GM12878 (cell line): ENCODE results near the gene PNPLA3. TPM values are rescaled to one million over a fixed set of nuclear protein-coding genes. Genes with fewer than 3 reads are reported as not detected.
A peak's percentile ranks its signal among the peaks of the same experiment; 100 is the strongest.

Experiments used
- CHD2 ChIP-seq: IDR thresholded peaks from 2 replicates; pipeline ENCODE4 v1.6.1; 2011; ENCODE audit warnings: low read depth, low read length, improper control_type of control experiment, borderline replicate concordance
- EED ChIP-seq: sonication (generic); IDR thresholded peaks from 2 replicates; pipeline ENCODE4 v1.6.1; 2016; ENCODE audit warnings: antibody characterized with exemption, low read depth
- FOXM1 ChIP-seq: IDR thresholded peaks from 2 replicates; pipeline ENCODE4 v1.6.1; 2012; ENCODE audit warnings: low read depth, mild to moderate bottlenecking, inconsistent platforms, low read length, moderate library complexity
- HCFC1 ChIP-seq: fragments of 150-350 bp; IDR thresholded peaks from 2 replicates; pipeline ENCODE4 v1.6.1; 2014; ENCODE audit warnings: low read length
- IRF4 ChIP-seq: IDR thresholded peaks from 2 replicates; pipeline ENCODE4 v1.6.1; 2011; ENCODE audit warnings: low read depth, low read length
- NFXL1 ChIP-seq: fragments of 450-650 bp; IDR thresholded peaks from 2 replicates; pipeline ENCODE4 v1.6.1; 2017; ENCODE audit warnings: antibody characterized with exemption, mild to moderate bottlenecking, borderline replicate concordance
- NFYA ChIP-seq: IDR thresholded peaks from 2 replicates; pipeline ENCODE4 v1.6.1; 2011; ENCODE audit warnings: low read depth, mild to moderate bottlenecking, low read length, improper control_type of control experiment, borderline replicate concordance
- NR2F1 ChIP-seq: fragments of 450-650 bp; conservative IDR thresholded peaks from 2 replicates; pipeline ENCODE4 v1.6.1; 2017; ENCODE audit warnings: mild to moderate bottlenecking
- NRF1 ChIP-seq: conservative IDR thresholded peaks from 2 replicates; pipeline ENCODE4 v1.6.1; 2011; ENCODE audit warnings: mild to moderate bottlenecking, low read depth, low read length, improper control_type of control experiment
- RUNX3 ChIP-seq: IDR thresholded peaks from 2 replicates; pipeline ENCODE4 v1.6.1; 2012; ENCODE audit warnings: low read length, inconsistent platforms
- SPI1 ChIP-seq: IDR thresholded peaks from 2 replicates; pipeline ENCODE4 v1.6.1; 2011; ENCODE audit warnings: low read depth, mild to moderate bottlenecking, low read length, moderate library complexity, borderline replicate concordance; ENCODE audit not compliant: insufficient read depth
- SRF ChIP-seq, 2 experiments: IDR thresholded peaks; 2 replicates each; pipeline ENCODE4 v1.6.1; 2011; ENCODE audit warnings: low read depth in 2 of 2, low read length in 2 of 2, mild to moderate bottlenecking in 1 of 2, moderate library complexity in 1 of 2
- TCF3 ChIP-seq: IDR thresholded peaks from 2 replicates; pipeline ENCODE4 v1.6.1; 2012; ENCODE audit warnings: low read depth, mild to moderate bottlenecking, low read length, borderline replicate concordance; ENCODE audit not compliant: insufficient read depth
- YBX1 ChIP-seq: fragments of 450-650 bp; IDR thresholded peaks from 2 replicates; pipeline ENCODE4 v1.6.1; 2016; ENCODE audit warnings: antibody characterized with exemption
- ZNF217 ChIP-seq: fragments of 450-650 bp; IDR thresholded peaks from 2 replicates; pipeline ENCODE4 v1.6.1; 2017; ENCODE audit warnings: antibody characterized with exemption, mild to moderate bottlenecking
- ZNF384 ChIP-seq: IDR thresholded peaks from 2 replicates; pipeline ENCODE4 v1.6.1; 2012; ENCODE audit warnings: low read depth, mild to moderate bottlenecking, low read length, improper control_type of control experiment, borderline replicate concordance
- ZSCAN29 ChIP-seq: fragments of 450-650 bp; IDR thresholded peaks from 2 replicates; pipeline ENCODE4 v1.6.1; 2017; ENCODE audit warnings: mild to moderate bottlenecking, moderate library complexity
- polyA plus RNA-seq, 11 experiments: library from polyadenylated mRNA; depleted of rRNA in 4 of 11; unstranded in 6 of 11; stranded (reverse) in 5 of 11; fragments of >200 nt; fragmentation: Nextera tagmentation in 4 of 11; fragmentation: Illumina TruSeq in 1 of 11; extraction: Ambion mirVana in 4 of 11; extraction: Trizol in 1 of 11; gene quantifications; 1 replicate in 1 of 11; 2 replicates in 10 of 11; pipeline versions ENCODE4 v1.2.1 to v1.2.3, GENCODE V29; 2011 to 2016; ENCODE audit warnings: inconsistent platforms in 2 of 11, missing spikeins in 2 of 11, low read depth in 1 of 11
- total RNA-seq, 4 experiments: library from RNA; depleted of rRNA in 3 of 4; stranded (reverse); fragments of >200 nt in 3 of 4; fragmentation: Illumina TruSeq in 1 of 4; extraction: Trizol in 1 of 4; gene quantifications; 2 replicates each; pipeline versions ENCODE4 v1.2.1 to v1.2.3, GENCODE V29; 2013 to 2021
- TF ChIP-seq, protein P1 (sequence below): fragments of 450-650 bp; formaldehyde crosslinking; IDR thresholded peaks from 2 replicates; pipeline ENCODE4 v1.5.0; 2022; ENCODE audit warnings: mild to moderate bottlenecking, missing genetic modification characterization
- TF ChIP-seq, protein P2 (sequence below): fragments of 450-650 bp; IDR thresholded peaks from 2 replicates; pipeline ENCODE4 v1.6.1; 2017; ENCODE audit warnings: mild to moderate bottlenecking, moderate library complexity
- TF ChIP-seq, protein P3 (sequence below): fragments of 450-650 bp; IDR thresholded peaks from 2 replicates; pipeline ENCODE4 v1.6.1; 2016; ENCODE audit warnings: mild to moderate bottlenecking

Gene PNPLA3
- total and polyA plus RNA-seq, 10 of the 15 experiments (the other 5 are each of a cell fraction or from before 2014, with no cell fraction given), result 0.05 to 0.08 TPM; not detected in 8

DNA sequence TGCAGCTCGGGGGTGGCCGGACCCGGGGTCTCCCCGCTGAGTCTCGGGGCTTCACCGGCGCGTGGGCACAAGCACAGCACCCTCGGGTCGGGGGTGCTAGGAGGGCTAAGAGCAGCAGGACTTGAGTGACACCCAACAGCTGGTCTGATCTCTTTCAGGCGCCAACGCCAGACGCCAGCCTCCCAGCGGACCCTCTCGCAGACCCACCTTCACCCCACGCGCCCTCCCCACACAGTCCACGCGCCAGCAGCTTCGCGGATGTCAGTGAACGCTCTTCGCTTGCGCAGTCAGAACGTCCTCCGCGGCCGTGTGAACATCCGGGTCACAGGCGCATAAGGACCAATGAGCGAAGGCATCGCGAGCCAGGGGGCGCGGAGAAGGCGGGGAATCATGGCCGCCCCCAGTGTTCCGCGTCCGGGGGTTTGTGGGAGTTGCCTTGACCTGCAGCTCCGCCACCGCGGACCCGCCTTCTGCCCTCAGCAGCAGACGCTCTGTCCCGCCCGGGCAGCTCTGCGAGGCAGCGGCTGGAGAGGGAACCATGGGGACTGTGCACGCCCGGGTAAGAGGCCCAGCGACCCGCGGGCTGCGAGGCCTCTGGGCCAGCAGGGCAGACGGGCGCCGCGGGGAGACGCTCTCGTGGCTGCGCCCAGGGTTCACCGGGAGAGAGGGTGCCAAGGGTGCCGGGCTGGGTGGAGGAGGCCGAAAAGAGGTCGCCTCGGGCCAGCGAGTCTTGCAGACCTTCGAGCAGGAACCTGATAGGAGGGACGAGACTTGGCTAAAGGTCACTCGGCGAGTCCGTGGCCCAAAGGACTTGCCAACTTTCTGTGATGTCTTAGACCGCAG lies 31.7 kb downstream of the PNPLA3 start, which contains the start of gene SAMM50 (continued):
- TF ChIP-seq IRF4, result no peak
- TF ChIP-seq, protein P1, sequence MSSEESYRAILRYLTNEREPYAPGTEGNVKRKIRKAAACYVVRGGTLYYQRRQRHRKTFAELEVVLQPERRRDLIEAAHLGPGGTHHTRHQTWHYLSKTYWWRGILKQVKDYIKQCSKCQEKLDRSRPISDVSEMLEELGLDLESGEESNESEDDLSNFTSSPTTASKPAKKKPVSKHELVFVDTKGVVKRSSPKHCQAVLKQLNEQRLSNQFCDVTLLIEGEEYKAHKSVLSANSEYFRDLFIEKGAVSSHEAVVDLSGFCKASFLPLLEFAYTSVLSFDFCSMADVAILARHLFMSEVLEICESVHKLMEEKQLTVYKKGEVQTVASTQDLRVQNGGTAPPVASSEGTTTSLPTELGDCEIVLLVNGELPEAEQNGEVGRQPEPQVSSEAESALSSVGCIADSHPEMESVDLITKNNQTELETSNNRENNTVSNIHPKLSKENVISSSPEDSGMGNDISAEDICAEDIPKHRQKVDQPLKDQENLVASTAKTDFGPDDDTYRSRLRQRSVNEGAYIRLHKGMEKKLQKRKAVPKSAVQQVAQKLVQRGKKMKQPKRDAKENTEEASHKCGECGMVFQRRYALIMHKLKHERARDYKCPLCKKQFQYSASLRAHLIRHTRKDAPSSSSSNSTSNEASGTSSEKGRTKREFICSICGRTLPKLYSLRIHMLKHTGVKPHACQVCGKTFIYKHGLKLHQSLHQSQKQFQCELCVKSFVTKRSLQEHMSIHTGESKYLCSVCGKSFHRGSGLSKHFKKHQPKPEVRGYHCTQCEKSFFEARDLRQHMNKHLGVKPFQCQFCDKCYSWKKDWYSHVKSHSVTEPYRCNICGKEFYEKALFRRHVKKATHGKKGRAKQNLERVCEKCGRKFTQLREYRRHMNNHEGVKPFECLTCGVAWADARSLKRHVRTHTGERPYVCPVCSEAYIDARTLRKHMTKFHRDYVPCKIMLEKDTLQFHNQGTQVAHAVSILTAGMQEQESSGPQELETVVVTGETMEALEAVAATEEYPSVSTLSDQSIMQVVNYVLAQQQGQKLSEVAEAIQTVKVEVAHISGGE (CRISPR knock-in tag), result 0 out of 2 replicates have a peak, but pooled peaks have one; percentile 9
- TF ChIP-seq NFXL1, result no peak
- TF ChIP-seq FOXM1, result no peak
- peak; percentile 74; the same call in 1 of the 2 replicates for TF ChIP-seq HCFC1
- no peak for TF ChIP-seq NFYA
- TF ChIP-seq EED, result no peak
- TF ChIP-seq TCF3, result 0 out of 2 replicates have a peak, but pooled peaks have one; percentile 37
- TF ChIP-seq SRF (IDR thresholded peaks at IDR 0.05; ENCODE audit: low read depth in 2 of 2, low read length in 2 of 2), result no peak
- no peak for TF ChIP-seq ZNF217
- TF ChIP-seq ZNF384, result no peak
- no peak for TF ChIP-seq YBX1
- peak; percentile 22 for TF ChIP-seq RUNX3
- peak; percentile 53 for TF ChIP-seq NRF1
- TF ChIP-seq NR2F1, result peak; percentile 60
- TF ChIP-seq, protein P2, sequence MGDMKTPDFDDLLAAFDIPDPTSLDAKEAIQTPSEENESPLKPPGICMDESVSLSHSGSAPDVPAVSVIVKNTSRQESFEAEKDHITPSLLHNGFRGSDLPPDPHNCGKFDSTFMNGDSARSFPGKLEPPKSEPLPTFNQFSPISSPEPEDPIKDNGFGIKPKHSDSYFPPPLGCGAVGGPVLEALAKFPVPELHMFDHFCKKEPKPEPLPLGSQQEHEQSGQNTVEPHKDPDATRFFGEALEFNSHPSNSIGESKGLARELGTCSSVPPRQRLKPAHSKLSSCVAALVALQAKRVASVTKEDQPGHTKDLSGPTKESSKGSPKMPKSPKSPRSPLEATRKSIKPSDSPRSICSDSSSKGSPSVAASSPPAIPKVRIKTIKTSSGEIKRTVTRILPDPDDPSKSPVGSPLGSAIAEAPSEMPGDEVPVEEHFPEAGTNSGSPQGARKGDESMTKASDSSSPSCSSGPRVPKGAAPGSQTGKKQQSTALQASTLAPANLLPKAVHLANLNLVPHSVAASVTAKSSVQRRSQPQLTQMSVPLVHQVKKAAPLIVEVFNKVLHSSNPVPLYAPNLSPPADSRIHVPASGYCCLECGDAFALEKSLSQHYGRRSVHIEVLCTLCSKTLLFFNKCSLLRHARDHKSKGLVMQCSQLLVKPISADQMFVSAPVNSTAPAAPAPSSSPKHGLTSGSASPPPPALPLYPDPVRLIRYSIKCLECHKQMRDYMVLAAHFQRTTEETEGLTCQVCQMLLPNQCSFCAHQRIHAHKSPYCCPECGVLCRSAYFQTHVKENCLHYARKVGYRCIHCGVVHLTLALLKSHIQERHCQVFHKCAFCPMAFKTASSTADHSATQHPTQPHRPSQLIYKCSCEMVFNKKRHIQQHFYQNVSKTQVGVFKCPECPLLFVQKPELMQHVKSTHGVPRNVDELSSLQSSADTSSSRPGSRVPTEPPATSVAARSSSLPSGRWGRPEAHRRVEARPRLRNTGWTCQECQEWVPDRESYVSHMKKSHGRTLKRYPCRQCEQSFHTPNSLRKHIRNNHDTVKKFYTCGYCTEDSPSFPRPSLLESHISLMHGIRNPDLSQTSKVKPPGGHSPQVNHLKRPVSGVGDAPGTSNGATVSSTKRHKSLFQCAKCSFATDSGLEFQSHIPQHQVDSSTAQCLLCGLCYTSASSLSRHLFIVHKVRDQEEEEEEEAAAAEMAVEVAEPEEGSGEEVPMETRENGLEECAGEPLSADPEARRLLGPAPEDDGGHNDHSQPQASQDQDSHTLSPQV, result no peak
- TF ChIP-seq SPI1, result no peak
- TF ChIP-seq CHD2, result peak; percentile 88
- peak; percentile 15; the same call in 1 of the 2 replicates for TF ChIP-seq ZSCAN29
- TF ChIP-seq, protein P3, sequence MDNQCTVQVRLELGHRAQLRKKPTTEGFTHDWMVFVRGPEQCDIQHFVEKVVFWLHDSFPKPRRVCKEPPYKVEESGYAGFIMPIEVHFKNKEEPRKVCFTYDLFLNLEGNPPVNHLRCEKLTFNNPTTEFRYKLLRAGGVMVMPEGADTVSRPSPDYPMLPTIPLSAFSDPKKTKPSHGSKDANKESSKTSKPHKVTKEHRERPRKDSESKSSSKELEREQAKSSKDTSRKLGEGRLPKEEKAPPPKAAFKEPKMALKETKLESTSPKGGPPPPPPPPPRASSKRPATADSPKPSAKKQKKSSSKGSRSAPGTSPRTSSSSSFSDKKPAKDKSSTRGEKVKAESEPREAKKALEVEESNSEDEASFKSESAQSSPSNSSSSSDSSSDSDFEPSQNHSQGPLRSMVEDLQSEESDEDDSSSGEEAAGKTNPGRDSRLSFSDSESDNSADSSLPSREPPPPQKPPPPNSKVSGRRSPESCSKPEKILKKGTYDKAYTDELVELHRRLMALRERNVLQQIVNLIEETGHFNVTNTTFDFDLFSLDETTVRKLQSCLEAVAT, result no peak
